H1 (cell line): ENCODE measurements around the gene EPHA5. TPM values are rescaled to one million over a fixed set of nuclear protein-coding genes. Genes with fewer than 3 reads are reported as not detected.

Source experiments
- CTCF ChIA-PET: fragments of 300-600 bp; sonication (Branson Sonifier 250); formaldehyde crosslinking; loops from one replicate; lab custom pipeline; 2021; ENCODE audit not compliant: partially characterized antibody; lab: Charles Lee
- POLR2A ChIA-PET: fragments of 300-600 bp; sonication (Branson Sonifier 250); formaldehyde crosslinking; loops from one replicate; lab custom pipeline; 2021; ENCODE audit warnings: inconsistent platforms; ENCODE audit not compliant: partially characterized antibody; lab: Charles Lee
- DNase-seq, 2 experiments: peaks; one replicate each; pipeline versions ENCODE4 v3.0.0 to v3.0.0-alpha.2; 2010 to 2022; ENCODE audit warnings: low spot score in 2 of 2, low read depth in 1 of 2, mixed read lengths in 1 of 2
- FAIRE-seq: peaks from 2 replicates; lab custom pipeline; 2011; peaks lifted over from hg19 to GRCh38; lab: Jason Lieb, UNC
- H2AFZ ChIP-seq: 2 replicates; pipeline ENCODE4 v1.8.1; 2012; ENCODE audit warnings: low read length, inconsistent platforms
- H2AK5ac ChIP-seq: 2 replicates; pipeline ENCODE4 v1.6.1; 2013; ENCODE audit warnings: low read depth, low read length
- H2BK120ac ChIP-seq: replicated peaks from 2 replicates; pipeline ENCODE3; 2013; ENCODE audit warnings: low read depth, low read length, inconsistent platforms
- H2BK12ac ChIP-seq: 2 replicates; pipeline ENCODE4 v1.6.1; 2013; ENCODE audit warnings: low read depth, low read length
- H2BK15ac ChIP-seq: 2 replicates; pipeline ENCODE4 v1.6.1; 2013; ENCODE audit warnings: low read length
- H2BK20ac ChIP-seq: 2 replicates; pipeline ENCODE4 v1.6.1; 2013; ENCODE audit warnings: low read length
- H2BK5ac ChIP-seq: 2 replicates; pipeline ENCODE4 v1.6.1; 2013; ENCODE audit warnings: low read depth, low read length
- H3K14ac ChIP-seq: 2 replicates; pipeline ENCODE4 v1.6.1; 2013; ENCODE audit warnings: inconsistent platforms; ENCODE audit not compliant: insufficient read length
- H3K18ac ChIP-seq: 2 replicates; pipeline ENCODE4 v1.6.1; 2013; ENCODE audit warnings: low read length; ENCODE audit errors: extremely low read depth
- H3K23ac ChIP-seq: 2 replicates; pipeline ENCODE4 v1.6.1; 2013; ENCODE audit warnings: inconsistent platforms; ENCODE audit not compliant: insufficient read length
- H3K23me2 ChIP-seq: 2 replicates; pipeline ENCODE4 v1.6.1; 2013; ENCODE audit warnings: low read depth, low read length
- H3K27ac ChIP-seq: 2 replicates; pipeline ENCODE4 v1.6.1; 2011; ENCODE audit warnings: low read depth, low read length, inconsistent platforms
- H3K27me3 ChIP-seq, 4 experiments: replicated peaks in 1 of 4; 1 replicate in 1 of 4; 2 replicates in 3 of 4; pipeline versions ENCODE4 v1.6.1 to v1.8.1; 2011 to 2013; ENCODE audit warnings: low read length in 3 of 4, mild to moderate bottlenecking in 3 of 4, inconsistent platforms in 2 of 4, mixed read lengths in 2 of 4, moderate library complexity in 1 of 4; ENCODE audit not compliant: control insufficient read depth in 3 of 4, insufficient read depth in 3 of 4; ENCODE audit errors: extremely low read depth in 1 of 4
- H3K36me3 ChIP-seq, 4 experiments: 2 replicates each; pipeline versions ENCODE4 v1.6.1 to v1.8.1; 2011 to 2013; ENCODE audit warnings: mild to moderate bottlenecking in 4 of 4, low read length in 3 of 4, moderate library complexity in 2 of 4, control low read depth in 1 of 4, inconsistent platforms in 1 of 4; ENCODE audit not compliant: insufficient read depth in 4 of 4, control insufficient read depth in 2 of 4
- H3K4ac ChIP-seq: replicated peaks from 2 replicates; pipeline ENCODE3; 2013; ENCODE audit warnings: low read length, low read depth, mixed read lengths, inconsistent platforms; ENCODE audit not compliant: insufficient read length
- H3K4me1 ChIP-seq, 4 experiments: replicated peaks in 1 of 4; 1 replicate in 1 of 4; 2 replicates in 3 of 4; pipeline versions ENCODE4 v1.6.1 to v1.8.1; 2011 to 2013; ENCODE audit warnings: low read length in 3 of 4, inconsistent platforms in 2 of 4, mixed read lengths in 1 of 4; ENCODE audit not compliant: insufficient read depth in 4 of 4, control insufficient read depth in 3 of 4
- H3K4me2 ChIP-seq, 2 experiments: 2 replicates each; pipeline versions ENCODE4 v1.6.1 to v1.8.1; 2011 to 2013; ENCODE audit warnings: low read depth in 2 of 2, low read length in 2 of 2, control low read depth in 1 of 2, inconsistent platforms in 1 of 2, mild to moderate bottlenecking in 1 of 2; ENCODE audit not compliant: insufficient read depth in 1 of 2
- H3K4me3 ChIP-seq, 4 experiments: fragments of 200-600, 300-600 bp in 1 of 4; sonication (generic), shearing (Covaris generic), sonication (Bioruptor Twin) in 1 of 4; 2 replicates each; pipeline versions ENCODE4 v1.5.1 to v1.8.1; 2011 to 2016; ENCODE audit warnings: low read length in 4 of 4, low read depth in 3 of 4, control low read depth in 2 of 4, inconsistent platforms in 2 of 4, mild to moderate bottlenecking in 2 of 4, mixed read lengths in 1 of 4, moderate library complexity in 1 of 4; ENCODE audit not compliant: insufficient read depth in 2 of 4; ENCODE audit errors: extremely low read depth in 1 of 4
- H3K56ac ChIP-seq: replicated peaks from 2 replicates; pipeline ENCODE3; 2013; ENCODE audit warnings: low read depth, mild to moderate bottlenecking, mixed read lengths, low read length, inconsistent platforms; ENCODE audit not compliant: insufficient read length
- H3K79me1 ChIP-seq: 2 replicates; pipeline ENCODE4 v1.6.1; 2013; ENCODE audit warnings: low read depth, low read length, control low read depth
- H3K79me2 ChIP-seq, 2 experiments: 2 replicates each; pipeline versions ENCODE4 v1.6.1 to v1.8.1; 2012 to 2013; ENCODE audit warnings: low read length in 2 of 2, mild to moderate bottlenecking in 2 of 2, inconsistent platforms in 1 of 2; ENCODE audit not compliant: insufficient read depth in 2 of 2, control insufficient read depth in 1 of 2
- H3K9ac ChIP-seq, 4 experiments: replicated peaks in 1 of 4; 1 replicate in 1 of 4; 2 replicates in 3 of 4; pipeline versions ENCODE4 v1.6.1 to v1.8.1; 2011 to 2013; ENCODE audit warnings: low read depth in 3 of 4, low read length in 3 of 4, control low read depth in 2 of 4, mild to moderate bottlenecking in 2 of 4, moderate library complexity in 2 of 4, inconsistent platforms in 1 of 4; ENCODE audit errors: extremely low read depth in 1 of 4
- H3K9me3 ChIP-seq, 2 experiments: 2 replicates each; pipeline versions ENCODE4 v1.6.1 to v1.8.1; 2012 to 2013; ENCODE audit warnings: mild to moderate bottlenecking in 2 of 2, moderate library complexity in 2 of 2, control low read depth in 1 of 2, inconsistent platforms in 1 of 2, low read depth in 1 of 2, low read length in 1 of 2, mixed read lengths in 1 of 2; ENCODE audit not compliant: insufficient read depth in 2 of 2
- H4K20me1 ChIP-seq, 2 experiments: replicated peaks in 1 of 2; 2 replicates each; pipeline versions ENCODE3 to v1.8.1; 2011 to 2013; ENCODE audit warnings: inconsistent platforms in 2 of 2, low read length in 2 of 2, mild to moderate bottlenecking in 1 of 2; ENCODE audit not compliant: insufficient read depth in 2 of 2, control insufficient read depth in 1 of 2
- H4K5ac ChIP-seq: 2 replicates; pipeline ENCODE4 v1.6.1; 2013; ENCODE audit warnings: low read length, low read depth, mixed read lengths, inconsistent platforms; ENCODE audit not compliant: insufficient read length
- H4K8ac ChIP-seq: 2 replicates; pipeline ENCODE4 v1.8.0; 2013; ENCODE audit warnings: mild to moderate bottlenecking, moderate library complexity, low read length, inconsistent platforms; ENCODE audit not compliant: insufficient read depth; ENCODE audit errors: extremely low read depth
- H4K91ac ChIP-seq: replicated peaks from 2 replicates; pipeline ENCODE3; 2013; ENCODE audit warnings: low read length, mixed read lengths, inconsistent platforms; ENCODE audit not compliant: insufficient read length
- NANOG ChIP-seq: IDR thresholded peaks from 2 replicates; pipeline ENCODE4 v1.6.1; 2011; ENCODE audit warnings: low read length, low read depth, mild to moderate bottlenecking, inconsistent platforms; ENCODE audit not compliant: insufficient read depth, poor library complexity, severe bottlenecking
- SIX5 ChIP-seq: IDR thresholded peaks from 2 replicates; pipeline ENCODE4 v1.6.1; 2011; ENCODE audit warnings: mild to moderate bottlenecking, low read depth, low read length
- WGBS, 2 experiments: shearing (Covaris generic) in 1 of 2; methylation state at CpG; one replicate each; pipeline versions ENCODE4 v1.1.6 to v1.1.7; 2013 to 2015; ENCODE audit warnings: low lambda C conversion rate in 2 of 2, mixed read lengths in 2 of 2, inconsistent platforms in 1 of 2, low coverage in 1 of 2, missing lambda C conversion rate in 1 of 2; ENCODE audit not compliant: insufficient replicate concordance in 2 of 2, insufficient coverage in 1 of 2, insufficient read length in 1 of 2; ENCODE audit errors: extremely low coverage in 1 of 2, missing lambda C conversion rate in 1 of 2; 5-methylcytosine and 5-hydroxymethylcytosine counted together
- polyA plus RNA-seq, 7 experiments: library from polyadenylated mRNA; depleted of rRNA in 3 of 7; stranded (reverse) in 5 of 7; unstranded in 2 of 7; fragments of >200 nt in 5 of 7; fragments of 200-250 nt in 2 of 7; gene quantifications; 1 replicate in 5 of 7; 2 replicates in 1 of 7; 4 replicates in 1 of 7; pipeline versions ENCODE4 v1.2.1 to v1.2.3, GENCODE V29; 2011 to 2013; ENCODE audit warnings: missing spikeins in 2 of 7, mixed read lengths in 2 of 7
- total RNA-seq: library from RNA; stranded (reverse); fragmentation: NEBNext Ultra II Directional; extraction: Animal tissue kit (Norgen Biotek cat#: 25700); gene quantifications from 2 replicates; pipeline ENCODE4 v1.2.1, GENCODE V29; 2021

Gene EPHA5
- total and polyA plus RNA-seq, 2 of the 8 experiments (the other 6 are each of a cell fraction or from before 2014, with no cell fraction given): 0.03 to 0.11 TPM

GRCh38 chr4:65661471-65661870 is 8.8 kb downstream of the EPHA5 start:
- Histone ChIP-seq H3K4me2 (peak overlapping the region in 1 of 2 experiments; percentile 43; a peak in 2 of 4 replicates), H4K20me1 (no peaks in the 10 kb centered on the region), H2BK120ac (no peak overlapping the region), H2BK5ac (no peak overlapping the region), H3K56ac (no peak overlapping the region), H3K4ac (no peak overlapping the region), H3K27me3 (no peaks in the 10 kb centered on the region), H3K4me3 (no peak overlapping the region), H3K36me3 (no peaks in the 10 kb centered on the region), H4K8ac (no peak overlapping the region), H2AK5ac (no peak overlapping the region), H3K18ac (no peak overlapping the region), H2BK15ac (no peak overlapping the region), H4K91ac (no peak overlapping the region), H2BK20ac (no peak overlapping the region), H3K9ac (no peak overlapping the region), H3K14ac (no peak overlapping the region), H3K23ac (no peak overlapping the region), H3K79me2 (no peaks in the 10 kb centered on the region), H2BK12ac (no peak overlapping the region), H3K27ac (no peak overlapping the region), H2AFZ (0 out of 2 replicates have a peak overlapping the region, but pooled peaks have one; percentile 5), H4K5ac (no peak overlapping the region), H3K79me1 (no peaks in the 10 kb centered on the region), H3K23me2 (no peaks in the 10 kb centered on the region), H3K9me3 (no peaks in the 10 kb centered on the region), H3K4me1 (peaks cover 2 to 9% (median 7%) of the 10 kb centered on the region in 4 experiments; a peak in 6 of 7 replicates)
- CTCF ChIA-PET: interaction anchor here (1.2 kb wide), 1 partner anchor 10 kb away, joined by 3 read pairs; no protein-coding TSS in a partner anchor
- FAIRE-seq (no peak), DNase-seq (no peak)
- POLR2A ChIA-PET: no interaction called here
- TF ChIP-seq SIX5 (no peak), NANOG (peak; percentile 20)
- 40% methylated on average over 1 of the region's 1 CpG; no CpG with 5 or more reads in 1 of the 2 experiments for WGBS, 2 experiments
